GM21825 (cell line): ENCODE results near the gene STIMATE.

Experiments
- ATAC-seq: cut with Tn5 transposase; IDR thresholded peaks from one replicate; pipeline ENCODE4 v1.9.1; 2021; ENCODE audit warnings: mild to moderate bottlenecking, moderate library complexity; ENCODE audit not compliant: unreplicated experiment

Gene STIMATE

DNA sequence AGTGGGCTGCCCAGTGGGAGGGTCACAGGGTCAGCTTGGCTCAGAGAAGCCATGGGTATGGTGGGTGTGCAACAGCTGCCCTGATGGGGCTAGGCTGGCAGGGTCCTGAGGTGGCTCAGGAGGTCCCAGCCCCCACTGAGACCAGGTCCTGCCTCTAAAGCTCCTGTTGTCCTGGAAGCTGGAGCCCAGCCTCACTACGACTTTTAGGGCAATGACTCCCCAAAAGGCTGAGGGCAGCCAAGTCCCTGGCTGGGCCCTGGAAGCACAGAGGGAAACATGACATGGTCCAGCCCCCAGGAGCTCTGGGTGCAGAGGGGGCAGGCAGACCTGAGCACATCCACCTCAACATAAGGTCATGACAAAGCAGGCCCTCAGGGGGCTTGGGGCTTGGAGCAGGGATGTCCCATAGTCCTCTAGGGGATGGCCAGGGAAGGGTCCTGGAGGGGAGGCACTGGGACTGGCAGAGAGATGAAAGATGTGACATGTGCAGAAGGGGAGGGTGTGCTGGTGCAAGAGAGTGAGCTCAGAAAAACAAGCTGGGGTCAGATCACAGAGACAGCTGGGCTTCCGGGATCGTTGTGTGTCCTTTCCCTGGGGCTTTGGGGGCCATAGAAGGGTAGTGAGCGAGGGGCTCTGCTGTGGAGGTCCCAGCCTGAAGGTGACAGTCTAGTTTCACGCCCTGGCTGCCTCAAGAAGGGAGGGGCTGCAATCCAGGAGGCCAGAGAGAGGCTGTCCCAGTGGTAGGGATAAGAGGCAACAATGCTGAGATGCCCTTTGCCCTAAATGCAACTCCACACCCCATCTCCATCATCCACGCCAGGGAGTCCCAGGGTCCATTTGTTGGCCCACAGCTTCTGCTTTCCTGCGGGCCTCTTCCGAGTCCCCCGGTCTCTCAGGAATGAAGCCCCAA is 103.4 kb downstream of the STIMATE start:
- no peak for ATAC-seq

GRCh38 chr3:52792961-52793695 is 104.2 kb downstream of the STIMATE start:
- ATAC-seq: no peak

DNA sequence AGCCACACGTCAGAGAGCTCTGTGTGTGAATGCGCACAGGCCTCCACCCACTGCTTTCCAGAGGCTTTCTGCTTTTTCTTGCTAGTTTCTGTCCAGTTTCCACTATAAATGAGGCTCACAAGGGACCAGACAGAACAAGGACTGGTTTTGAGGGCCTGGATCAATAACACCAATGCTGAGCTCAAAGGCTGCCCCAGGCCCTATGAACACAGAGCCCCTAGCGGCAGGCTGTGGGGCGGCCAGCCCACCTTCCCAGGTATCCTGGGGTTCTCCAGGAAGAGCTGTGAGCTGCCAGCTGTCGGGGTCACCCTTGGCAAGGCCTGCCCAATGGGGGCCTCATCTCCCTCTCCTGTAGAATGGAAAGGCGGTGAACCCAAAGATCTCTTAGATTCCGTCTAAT is 104.9 kb downstream of the STIMATE start:
- ATAC-seq: no peak

DNA sequence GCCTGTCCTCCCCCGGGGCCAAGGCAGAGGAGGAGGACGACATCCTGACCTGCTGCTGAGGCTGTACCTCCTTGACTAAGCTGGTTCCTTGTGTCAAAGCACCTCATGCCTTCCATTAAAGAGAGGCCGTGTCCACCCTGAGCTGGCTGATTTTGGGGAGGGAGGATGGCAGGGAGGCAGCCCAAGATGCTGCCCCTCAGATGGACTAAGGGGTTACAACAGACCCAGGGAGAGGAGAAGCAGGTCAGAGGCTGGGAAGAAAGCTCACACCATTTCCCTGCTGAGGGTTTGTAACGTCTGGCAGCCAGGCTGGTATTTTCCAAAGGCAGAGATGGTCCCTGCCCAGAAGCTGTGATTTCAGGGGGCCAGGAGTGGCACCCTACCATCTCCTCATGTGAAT is 105.4 kb downstream of the STIMATE start:
- no peak for ATAC-seq

DNA sequence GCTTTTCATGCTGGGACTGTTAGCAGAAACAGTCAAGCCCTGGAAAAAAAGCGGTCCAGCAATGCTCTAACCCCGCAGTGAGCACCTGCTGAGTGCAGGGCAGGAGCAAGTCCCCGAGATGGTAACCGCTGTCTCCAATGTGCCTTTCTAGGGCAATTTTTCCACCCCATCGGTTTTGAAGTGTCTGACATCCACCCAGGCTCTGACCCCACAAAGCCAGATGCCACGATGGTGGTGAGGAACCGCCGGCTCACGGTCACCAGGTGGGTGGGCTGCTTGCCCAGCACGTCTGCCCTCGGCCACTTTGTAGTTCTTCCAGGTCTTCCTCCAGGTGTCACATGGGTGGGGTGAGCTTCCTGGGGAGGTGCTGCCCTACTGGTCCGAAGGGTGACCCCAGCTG is 106.0 kb downstream of the STIMATE start:
- ATAC-seq: no peak

- no peak for ATAC-seq
These were observed 106.6 kb downstream of the STIMATE start for GRCh38 chr3:52790741-52791140.

GRCh38 chr3:52790337-52790736 is 107.0 kb downstream of the STIMATE start:
- no peak for ATAC-seq

- no peak for ATAC-seq
These were observed 107.7 kb downstream of the STIMATE start for GRCh38 chr3:52789746-52790040.

GRCh38 chr3:52788890-52789745 is 108.2 kb downstream of the STIMATE start:
- no peak for ATAC-seq

DNA sequence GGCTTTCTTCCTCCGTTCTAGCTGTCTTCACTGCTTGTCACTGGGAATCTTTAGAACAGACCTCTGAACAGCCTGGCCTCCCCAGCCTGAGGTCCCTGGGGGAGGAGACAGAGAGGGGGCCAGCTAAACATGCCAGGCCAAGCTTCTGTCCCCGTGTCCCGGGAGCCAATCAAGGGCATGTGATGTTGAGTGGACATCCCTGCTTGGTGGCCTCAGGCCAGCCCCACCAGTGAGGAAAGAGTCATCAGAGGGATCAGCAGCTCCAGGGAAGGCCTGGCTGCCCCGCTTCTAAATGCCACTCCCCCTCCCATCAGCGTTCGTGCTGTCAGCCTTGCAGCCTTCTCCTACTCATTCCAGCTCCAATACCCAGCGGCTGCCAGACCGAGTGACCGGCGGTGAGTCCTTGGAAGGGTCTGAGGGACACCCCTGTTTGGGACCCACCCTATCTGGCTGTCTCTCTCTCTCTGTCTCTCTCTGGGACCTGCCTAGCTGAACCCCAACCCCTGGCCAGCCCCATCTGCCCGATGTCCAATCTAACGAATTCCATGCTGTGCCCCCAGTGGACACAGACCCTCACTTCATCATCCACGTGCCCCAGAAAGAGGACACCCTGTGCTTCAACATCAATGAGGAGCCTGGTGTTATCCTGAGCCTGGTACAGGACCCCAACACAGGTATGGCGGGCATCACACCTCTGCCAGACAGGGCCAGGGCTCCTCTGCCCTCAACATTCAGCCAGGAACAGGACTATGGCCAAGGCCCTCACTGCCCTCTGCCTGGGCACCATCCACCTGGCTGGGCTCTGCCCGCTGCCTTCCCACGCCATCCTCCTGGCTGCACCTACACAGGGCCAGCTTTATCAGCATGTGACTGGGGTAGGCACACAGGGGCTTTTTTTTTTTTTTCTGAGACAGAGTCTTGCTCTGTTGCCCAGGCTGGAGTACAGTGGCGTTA is 109.4 kb downstream of the STIMATE start:
- no peak for ATAC-seq

DNA sequence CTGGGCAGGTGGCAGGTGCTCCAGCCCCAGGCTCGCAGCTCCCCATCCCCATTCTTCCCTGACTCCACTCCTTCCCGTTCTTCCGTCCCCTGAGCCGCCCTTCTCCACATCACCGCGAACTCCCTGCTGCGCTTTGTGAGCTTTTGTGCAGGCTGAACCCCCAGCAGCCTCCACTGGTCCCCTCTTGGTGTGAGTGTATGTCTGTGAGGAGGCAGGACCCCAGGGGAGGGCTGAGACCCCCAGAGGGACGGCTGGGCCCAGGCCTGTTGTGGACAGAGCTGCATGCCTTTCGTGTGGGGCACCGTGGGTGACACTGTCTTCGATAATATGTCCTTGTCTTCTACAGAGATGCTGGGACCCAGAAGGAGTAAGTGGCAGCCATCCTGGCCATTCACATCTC is 110.1 kb downstream of the STIMATE start:
- ATAC-seq: no peak
